PC-3 (cell line): Measurements from ENCODE around the gene SPG11. TPM values are rescaled to one million over a fixed set of nuclear protein-coding genes. Genes with fewer than 3 reads are reported as not detected.

ENCODE experiments used
- ATAC-seq: fragments of 200-7000 bp; cut with Tn5 transposase; 2 replicates; pipeline ENCODE4 v1.9.1; 2020; ENCODE audit warnings: mild to moderate bottlenecking, moderate library complexity
- BruUV-seq: library from RNA; stranded (reverse); fragments of 400-500 nt; replicated peaks from 2 replicates; lab custom pipeline; 2021; lab: Mats Ljungman, UMichigan
- CTCF ChIA-PET: fragments of 300-600 bp; sonication (Branson Sonifier 250); formaldehyde crosslinking; loops from one replicate; lab custom pipeline; 2022; ENCODE audit warnings: antibody characterized with exemption; lab: Charles Lee
- POLR2A ChIA-PET: fragments of 300-600 bp; sonication (Branson Sonifier 250); formaldehyde crosslinking; loops from one replicate; lab custom pipeline; 2022; ENCODE audit warnings: antibody characterized with exemption; ENCODE audit not compliant: unreplicated experiment; lab: Charles Lee
- DNase-seq: peaks from one replicate; pipeline ENCODE4 v3.0.0-alpha.2; 2015
- H2AFZ ChIP-seq: fragments of 300-600 bp; sonication (generic); 2 replicates; pipeline ENCODE4 v1.6.0; 2016; ENCODE audit warnings: antibody characterized with exemption, low read length
- H3F3A ChIP-seq: fragments of 300-600 bp; sonication (generic); one replicate; pipeline ENCODE4 v1.6.0; 2017; ENCODE audit warnings: antibody characterized with exemption, low read length, control low read depth, mild to moderate bottlenecking; ENCODE audit not compliant: unreplicated experiment
- H3K27ac ChIP-seq: fragments of 300-600 bp; sonication (generic); 2 replicates; pipeline ENCODE4 v1.5.1; 2016; ENCODE audit warnings: mild to moderate bottlenecking, low read length
- H3K27me3 ChIP-seq: fragments of 300-600 bp; sonication (generic); 2 replicates; pipeline ENCODE4 v1.6.1; 2016; ENCODE audit warnings: low read length, mixed read lengths
- H3K36me3 ChIP-seq: fragments of 300-600 bp; sonication (generic); 2 replicates; pipeline ENCODE4 v1.6.1; 2016; ENCODE audit warnings: low read depth, mixed run types, low read length, mixed read lengths
- H3K4me1 ChIP-seq: fragments of 300-600 bp; sonication (generic); 2 replicates; pipeline ENCODE4 v1.5.1; 2016; ENCODE audit warnings: low read length; ENCODE audit not compliant: insufficient read depth
- H3K4me2 ChIP-seq: fragments of 300-600 bp; sonication (generic); 2 replicates; pipeline ENCODE4 v1.6.0; 2016; ENCODE audit warnings: low read length
- H3K4me3 ChIP-seq: fragments of 300-600 bp; sonication (generic); 2 replicates; pipeline ENCODE4 v1.5.1; 2016; ENCODE audit warnings: mild to moderate bottlenecking, low read length, mixed read lengths
- H3K79me2 ChIP-seq: fragments of 300-600 bp; sonication (generic); 2 replicates; pipeline ENCODE4 v1.6.1; 2017; ENCODE audit warnings: low read length, mixed read lengths
- H3K9ac ChIP-seq: fragments of 300-600 bp; sonication (generic); 2 replicates; pipeline ENCODE4 v1.6.0; 2016; ENCODE audit warnings: mild to moderate bottlenecking, low read length
- H3K9me2 ChIP-seq: fragments of 300-600 bp; sonication (generic); replicated peaks from 2 replicates; pipeline ENCODE4 v1.6.1; 2016; ENCODE audit warnings: mixed run types, low read length, mixed read lengths
- H3K9me3 ChIP-seq: fragments of 300-600 bp; sonication (generic); 2 replicates; pipeline ENCODE4 v1.6.1; 2016; ENCODE audit warnings: low read length, mixed read lengths
- H4K20me1 ChIP-seq: fragments of 300-600 bp; sonication (generic); 2 replicates; pipeline ENCODE4 v1.6.1; 2016; ENCODE audit warnings: low read length, mixed read lengths
- EZH2 ChIP-seq: fragments of 300-600 bp; sonication (generic); IDR thresholded peaks from one replicate; pipeline ENCODE4 v1.6.1; 2017; ENCODE audit warnings: antibody characterized with exemption, mild to moderate bottlenecking, low read length; ENCODE audit not compliant: unreplicated experiment
- EZH2phosphoT487 ChIP-seq: fragments of 300-600 bp; sonication (generic); IDR thresholded peaks from 2 replicates; pipeline ENCODE4 v1.6.1; 2018; ENCODE audit warnings: mild to moderate bottlenecking, antibody characterized with exemption, low read length, borderline replicate concordance
- intact Hi-C: fragments of 100-400 bp; cut with micrococcal nuclease; formaldehyde crosslinking; loops from 2 replicates; pipeline ENCODE4 v1.9.0; 2023
- total RNA-seq: library from RNA; depleted of rRNA; stranded (reverse); fragments of >200 nt; gene quantifications from 2 replicates; pipeline ENCODE4 v1.2.3, GENCODE V29; 2014
- TF ChIP-seq, protein P1 (sequence below): fragments of 300-600 bp; sonication (generic); conservative IDR thresholded peaks from 2 replicates; pipeline ENCODE4 v1.5.1; 2017; ENCODE audit warnings: antibody characterized with exemption, low read depth, mild to moderate bottlenecking, low read length

SPG11 gene
- total RNA-seq, 1 experiment from 2014 or later = 37.2 TPM

DNA sequence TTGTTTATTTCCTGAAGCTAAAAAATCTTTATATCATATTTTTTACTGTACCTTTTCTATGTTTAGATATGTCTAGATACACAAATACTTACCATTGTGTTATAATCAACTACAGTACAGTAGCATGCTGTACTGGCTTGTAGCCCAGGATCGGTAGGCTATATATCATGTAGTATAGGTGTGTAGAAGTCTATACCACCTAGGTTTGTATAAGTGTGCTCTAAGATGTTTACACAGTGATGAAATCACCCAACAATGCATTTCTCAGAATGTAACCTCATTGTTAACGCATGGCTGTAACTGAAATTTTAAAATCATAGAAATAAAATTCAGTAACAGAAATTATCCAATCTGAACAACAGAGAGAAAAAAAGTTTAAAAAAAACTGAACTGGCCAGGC lies 83.4 kb downstream of the SPG11 start:
- intact Hi-C loops = loop anchor here (5.0 kb wide), 2 partner anchors 62 to 157 kb away; partner anchors contain the start of gene TRIM69
- POLR2A ChIA-PET = no interaction called here
- peak; percentile 83 for DNase-seq
- Histone ChIP-seq H3F3A (no peaks in the 10 kb centered on the region), H3K27me3 (no peaks in the 10 kb centered on the region), H3K9me2 (no peaks in the 10 kb centered on the region), H3K36me3 (peaks cover 14% of the 10 kb centered on the region; the same call in 1 of the 2 replicates), H3K79me2 (no peaks in the 10 kb centered on the region), H3K27ac (peak overlapping the region; percentile 35), H4K20me1 (no peaks in the 10 kb centered on the region), H3K4me3 (no peak overlapping the region), H3K9ac (no peak overlapping the region), H3K9me3 (no peaks in the 10 kb centered on the region), H3K4me2 (peak overlapping the region; percentile 19; the same call in 1 of the 2 replicates), H3K4me1 (peaks cover 18% of the 10 kb centered on the region), H2AFZ (no peak overlapping the region)
- TF ChIP-seq EZH2 (no peak), EZH2phosphoT487 (no peak)
- TF ChIP-seq, protein P1, sequence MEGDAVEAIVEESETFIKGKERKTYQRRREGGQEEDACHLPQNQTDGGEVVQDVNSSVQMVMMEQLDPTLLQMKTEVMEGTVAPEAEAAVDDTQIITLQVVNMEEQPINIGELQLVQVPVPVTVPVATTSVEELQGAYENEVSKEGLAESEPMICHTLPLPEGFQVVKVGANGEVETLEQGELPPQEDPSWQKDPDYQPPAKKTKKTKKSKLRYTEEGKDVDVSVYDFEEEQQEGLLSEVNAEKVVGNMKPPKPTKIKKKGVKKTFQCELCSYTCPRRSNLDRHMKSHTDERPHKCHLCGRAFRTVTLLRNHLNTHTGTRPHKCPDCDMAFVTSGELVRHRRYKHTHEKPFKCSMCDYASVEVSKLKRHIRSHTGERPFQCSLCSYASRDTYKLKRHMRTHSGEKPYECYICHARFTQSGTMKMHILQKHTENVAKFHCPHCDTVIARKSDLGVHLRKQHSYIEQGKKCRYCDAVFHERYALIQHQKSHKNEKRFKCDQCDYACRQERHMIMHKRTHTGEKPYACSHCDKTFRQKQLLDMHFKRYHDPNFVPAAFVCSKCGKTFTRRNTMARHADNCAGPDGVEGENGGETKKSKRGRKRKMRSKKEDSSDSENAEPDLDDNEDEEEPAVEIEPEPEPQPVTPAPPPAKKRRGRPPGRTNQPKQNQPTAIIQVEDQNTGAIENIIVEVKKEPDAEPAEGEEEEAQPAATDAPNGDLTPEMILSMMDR = no peak
- BruUV-seq = no TSS peak
- peak; percentile 87 for ATAC-seq
- CTCF ChIA-PET = no interaction called here

DNA sequence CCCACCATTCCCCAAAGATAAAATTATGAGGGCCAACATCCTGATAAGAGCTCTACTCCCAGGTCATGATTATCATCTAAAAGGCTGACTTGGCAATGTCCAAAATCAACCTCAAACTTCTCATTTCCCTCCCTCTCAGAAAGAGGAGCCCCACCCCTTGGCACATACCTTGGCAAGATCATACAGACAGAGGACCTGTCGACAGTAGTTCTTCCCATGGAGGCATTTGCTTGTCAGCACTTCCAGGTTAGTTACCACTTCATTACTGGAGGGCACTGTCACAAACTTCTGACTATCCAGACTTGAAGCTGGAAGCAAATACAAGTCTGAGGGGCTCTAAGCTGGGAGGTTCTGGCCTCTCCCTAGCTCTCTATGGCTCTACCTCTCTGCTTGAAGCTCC lies 88.7 kb downstream of the SPG11 start:
- Histone ChIP-seq H3K4me1 (peaks cover 5% of the 10 kb centered on the region), H2AFZ (no peak overlapping the region), H3K9me3 (no peaks in the 10 kb centered on the region), H3K27me3 (no peaks in the 10 kb centered on the region), H4K20me1 (no peaks in the 10 kb centered on the region), H3K4me2 (no peak overlapping the region), H3K79me2 (no peaks in the 10 kb centered on the region), H3K9me2 (no peaks in the 10 kb centered on the region), H3K36me3 (peaks cover 3% of the 10 kb centered on the region; the same call in 1 of the 2 replicates), H3K27ac (no peak overlapping the region), H3K9ac (no peak overlapping the region), H3K4me3 (no peak overlapping the region), H3F3A (no peaks in the 10 kb centered on the region)
- intact Hi-C loops = no loop called here
- CTCF ChIA-PET = no interaction called here
- no TSS peak for BruUV-seq
- DNase-seq = no peak
- TF ChIP-seq EZH2phosphoT487 (no peak), EZH2 (no peak)
- TF ChIP-seq, protein P1 = no peak
- POLR2A ChIA-PET = interaction anchor here (0.7 kb wide), 1 partner anchor 29 kb away, joined by 3 read pairs; no protein-coding TSS in a partner anchor
- no peak for ATAC-seq

GRCh38 chr15:44573386-44573785 lies 90.1 kb downstream of the SPG11 start:
- CTCF ChIA-PET = no interaction called here
- no peak overlapping the region for H3K27ac ChIP-seq
- no peak overlapping the region for H3K4me3 ChIP-seq
- no TSS peak for BruUV-seq
- no peak overlapping the region for H3K4me2 ChIP-seq
- peaks cover 3% of the 10 kb centered on the region; the same call in 1 of the 2 replicates for H3K36me3 ChIP-seq
- TF ChIP-seq EZH2 = no peak
- no peak for TF ChIP-seq EZH2phosphoT487
- TF ChIP-seq, protein P1 = no peak
- ATAC-seq (no peak), DNase-seq (no peak)
- H3K9me2 ChIP-seq = no peaks in the 10 kb centered on the region
- POLR2A ChIA-PET = no interaction called here
- no peaks in the 10 kb centered on the region for H3K9me3 ChIP-seq
- no peaks in the 10 kb centered on the region for H3F3A ChIP-seq
- no peak overlapping the region for H2AFZ ChIP-seq
- H3K4me1 ChIP-seq = no peaks in the 10 kb centered on the region
- no peaks in the 10 kb centered on the region for H3K79me2 ChIP-seq
- intact Hi-C loops = no loop called here
- H3K27me3 ChIP-seq = no peaks in the 10 kb centered on the region
- no peak overlapping the region for H3K9ac ChIP-seq
- H4K20me1 ChIP-seq = no peaks in the 10 kb centered on the region
